Stimulated activated CD8-positive, alpha-beta memory T cell treated with anti-CD3 and anti-CD28 coated beads, Interleukin-12 subunit alpha, Interleukin-12 subunit beta, amount 100 ng/mL, for 4 hours (primary cell): Measurements from ENCODE around the gene C2CD3.
"Not testable (repeated sequence)": the region's sequence is repeated elsewhere in the genome, so short reads cannot be mapped to it uniquely, and the experiment has no call there.

Experiments used
- DNase-seq: peaks from one replicate; pipeline ENCODE4 v3.0.0-alpha.2; 2020; ENCODE audit warnings: low read depth

The C2CD3 gene

DNA sequence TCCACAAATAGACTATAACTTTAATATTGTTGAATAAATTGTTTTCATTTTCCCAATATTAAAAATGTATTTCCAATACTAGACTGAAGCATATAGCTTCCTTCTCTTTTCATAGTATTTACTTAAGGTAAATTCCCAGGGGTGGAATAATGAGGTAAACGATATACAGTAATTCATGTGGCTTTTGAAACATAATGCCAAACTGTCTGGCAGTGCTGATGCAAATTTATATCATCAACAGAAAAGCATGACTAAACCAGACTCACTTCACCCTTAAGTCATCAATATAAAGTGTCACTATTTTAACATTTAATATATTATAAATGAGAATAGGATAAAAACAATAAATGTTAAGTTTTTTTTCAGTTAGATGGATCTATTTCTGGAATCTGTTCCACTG lies 13.6 kb downstream of the C2CD3 start:
- DNase-seq: no peak

DNA sequence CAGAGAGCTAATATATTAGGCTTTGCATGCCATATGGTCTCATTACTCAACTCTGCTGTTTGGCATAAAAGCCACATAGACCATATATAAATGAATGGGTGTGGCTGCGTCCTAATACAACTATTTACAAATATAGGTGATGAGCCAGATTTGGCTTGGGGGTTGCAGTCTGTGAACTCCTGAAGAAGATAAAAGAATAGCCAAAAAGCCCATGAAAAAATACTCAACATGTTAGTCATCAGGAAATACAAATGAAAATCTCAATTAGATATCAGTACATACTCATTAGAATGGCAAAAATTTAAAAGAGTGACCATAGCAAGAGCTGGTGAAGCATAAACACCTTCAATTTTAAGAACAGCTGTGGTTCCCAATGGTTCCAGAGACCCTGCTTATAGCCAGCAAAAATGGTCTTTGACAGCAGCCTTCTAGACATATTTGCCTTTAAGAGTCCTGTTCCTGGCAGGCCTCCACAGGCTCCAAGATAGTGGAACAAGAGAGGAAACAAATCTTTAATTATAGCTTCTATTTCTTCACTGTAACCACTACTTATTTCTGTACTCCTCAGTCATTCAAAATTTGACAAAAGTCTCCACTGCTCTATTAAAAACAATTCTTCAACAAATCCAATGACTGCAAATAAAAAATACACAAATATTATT lies 16.1 kb downstream of the C2CD3 start:
- DNase-seq: no peak

DNA sequence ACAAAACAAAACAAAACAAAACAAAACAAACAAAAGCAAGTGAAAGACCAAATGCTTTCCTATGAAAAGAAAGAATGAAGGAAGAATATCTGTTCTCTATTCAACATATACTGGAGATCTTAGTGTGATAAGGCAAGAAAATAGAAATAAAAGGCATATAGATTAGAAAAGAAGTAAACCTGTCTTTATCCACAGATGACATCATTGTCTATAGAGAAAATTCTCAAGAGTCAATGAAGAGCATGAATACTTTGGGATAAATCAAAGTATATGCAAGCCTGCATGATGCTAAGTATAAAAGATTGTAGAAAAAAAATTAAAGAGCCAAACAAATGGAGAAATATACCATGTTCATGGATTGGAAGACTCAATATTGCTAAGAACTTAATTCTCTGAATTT lies 17.6 kb downstream of the C2CD3 start:
- DNase-seq: no peak

DNA sequence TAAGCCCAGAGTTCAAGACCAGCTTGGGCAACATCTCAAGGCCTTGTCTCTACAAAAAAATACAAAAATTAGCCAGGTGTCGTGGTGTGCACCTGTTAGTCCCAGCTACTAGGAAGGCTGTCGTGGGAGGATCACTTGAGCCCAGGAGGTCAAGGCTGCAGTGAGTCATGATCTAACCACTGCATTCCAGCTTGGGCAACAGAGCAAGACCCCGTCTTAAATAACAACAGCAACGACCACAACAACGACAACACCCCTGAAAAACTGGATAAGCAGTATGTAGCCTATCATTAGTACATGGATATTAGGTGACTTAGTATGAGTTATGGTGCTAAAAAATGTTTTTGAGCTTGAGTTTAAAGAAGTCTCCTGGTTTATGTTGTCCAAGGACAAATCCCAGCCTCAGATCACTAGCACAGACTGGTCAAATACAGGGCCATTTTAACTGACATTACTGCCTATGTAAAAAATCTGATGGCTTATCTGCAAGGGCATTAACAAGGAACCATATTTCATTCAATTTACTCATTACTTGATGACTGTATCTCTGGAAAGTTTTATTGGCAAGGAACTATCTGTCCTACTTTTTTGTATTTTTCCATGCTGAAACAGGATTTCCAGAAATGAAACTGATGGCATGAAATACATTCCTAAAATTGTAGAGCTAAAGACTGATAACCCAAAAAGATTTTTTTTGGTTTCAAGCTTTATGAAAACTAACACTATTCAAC lies 23.4 kb downstream of the C2CD3 start:
- DNase-seq: no peak

DNA sequence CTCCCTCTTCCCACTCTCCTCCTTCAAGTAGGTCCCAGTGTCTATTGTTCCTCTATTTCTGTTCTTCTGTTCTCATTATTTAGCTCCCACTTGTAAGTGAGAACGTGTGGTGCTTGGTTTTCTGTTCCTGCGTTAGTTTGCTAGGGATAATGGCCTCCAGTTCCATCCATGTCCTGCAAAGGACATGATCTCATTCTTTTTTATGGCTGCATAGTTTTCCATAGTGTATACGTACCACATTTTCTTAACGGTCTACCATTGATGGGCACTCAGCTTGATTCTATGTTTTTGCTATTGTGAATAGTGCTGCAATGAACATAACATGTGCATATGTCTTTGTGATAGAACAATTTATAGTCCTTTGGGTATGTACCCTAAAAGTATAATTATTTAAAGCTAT lies 26.2 kb downstream of the C2CD3 start:
- DNase-seq: no peak

DNA sequence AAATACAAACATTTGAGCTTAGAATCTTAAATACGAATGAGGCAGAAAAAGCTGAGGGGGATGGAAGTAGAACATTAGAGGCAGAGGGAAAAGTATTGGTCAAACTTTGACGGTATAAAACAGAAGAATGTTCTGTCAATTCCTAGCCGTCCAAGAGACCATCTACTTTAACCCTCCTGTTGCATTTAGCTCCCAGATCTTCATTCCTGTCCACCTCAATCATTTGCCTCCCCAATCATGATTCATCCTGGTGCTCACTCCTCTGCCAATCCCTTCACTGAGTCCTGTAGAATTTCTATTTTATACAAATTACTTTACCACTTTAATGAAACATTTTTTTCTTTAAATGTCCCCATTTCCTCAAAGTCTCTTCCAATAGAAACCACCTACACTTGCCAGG lies 28.2 kb downstream of the C2CD3 start:
- DNase-seq: no peak

DNA sequence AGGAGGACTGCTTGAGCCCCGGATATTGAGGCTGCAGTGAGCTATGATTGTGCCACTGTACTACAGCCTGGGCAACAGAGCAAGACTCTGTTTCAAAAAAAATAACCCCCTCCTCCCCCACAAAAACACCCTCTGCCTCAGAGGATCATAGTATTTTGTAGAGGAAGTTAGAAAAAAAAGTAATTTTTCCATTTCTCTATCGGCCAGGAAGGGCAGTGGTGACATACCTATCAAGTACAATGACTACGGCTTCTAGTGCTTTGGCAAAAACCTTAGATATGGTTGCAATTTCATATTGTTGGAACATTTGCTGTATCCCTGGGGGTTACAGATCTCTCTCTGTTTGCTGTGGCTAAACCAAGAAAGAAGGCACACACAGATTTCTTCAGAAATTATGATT lies 28.9 kb downstream of the C2CD3 start:
- no peak for DNase-seq

DNA sequence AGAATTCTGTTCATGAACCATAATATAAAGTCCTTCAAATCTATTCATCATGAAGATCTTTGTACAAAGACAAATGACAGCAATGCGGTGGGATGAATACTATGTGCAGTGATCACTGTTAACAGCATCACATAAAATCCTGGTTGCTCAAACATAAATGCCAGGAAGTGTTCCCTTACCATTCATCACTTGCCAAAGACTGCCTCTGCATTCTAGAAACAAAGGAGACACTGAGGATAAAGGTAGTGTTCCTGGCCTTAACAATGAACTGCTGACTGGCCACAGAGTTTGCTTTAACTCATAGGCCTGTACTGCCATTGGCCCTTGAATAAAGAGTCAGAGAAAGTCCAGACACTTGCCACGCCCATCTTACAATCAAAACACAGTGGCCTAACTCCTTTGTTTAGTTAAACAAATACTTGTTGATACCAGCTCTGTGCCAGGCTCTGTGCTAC lies 29.5 kb downstream of the C2CD3 start:
- no peak for DNase-seq

DNA sequence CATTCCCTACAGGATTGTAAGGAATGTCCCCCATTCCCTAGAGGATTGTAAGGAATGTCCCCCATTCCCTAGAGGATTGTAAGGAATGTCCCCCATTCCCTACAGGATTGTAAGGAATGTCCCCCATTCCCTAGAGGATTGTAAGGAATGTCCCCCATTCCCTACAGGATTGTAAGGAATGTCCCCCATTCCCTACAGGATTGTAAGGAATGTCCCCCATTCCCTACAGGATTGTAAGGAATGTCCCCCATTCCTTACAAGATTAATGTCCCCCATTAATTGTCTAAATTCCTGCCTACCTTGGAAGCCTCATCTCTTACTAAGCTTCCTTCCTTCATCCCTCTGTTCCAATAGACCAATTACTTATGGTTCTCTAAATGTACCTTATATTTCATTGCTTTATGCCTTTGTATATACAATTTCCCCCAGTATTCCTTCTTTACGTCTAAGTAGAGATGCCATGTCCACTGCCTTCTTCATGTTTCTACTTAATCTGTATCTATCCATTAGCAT lies 30.8 kb downstream of the C2CD3 start:
- not testable (repeated sequence) for DNase-seq

DNA sequence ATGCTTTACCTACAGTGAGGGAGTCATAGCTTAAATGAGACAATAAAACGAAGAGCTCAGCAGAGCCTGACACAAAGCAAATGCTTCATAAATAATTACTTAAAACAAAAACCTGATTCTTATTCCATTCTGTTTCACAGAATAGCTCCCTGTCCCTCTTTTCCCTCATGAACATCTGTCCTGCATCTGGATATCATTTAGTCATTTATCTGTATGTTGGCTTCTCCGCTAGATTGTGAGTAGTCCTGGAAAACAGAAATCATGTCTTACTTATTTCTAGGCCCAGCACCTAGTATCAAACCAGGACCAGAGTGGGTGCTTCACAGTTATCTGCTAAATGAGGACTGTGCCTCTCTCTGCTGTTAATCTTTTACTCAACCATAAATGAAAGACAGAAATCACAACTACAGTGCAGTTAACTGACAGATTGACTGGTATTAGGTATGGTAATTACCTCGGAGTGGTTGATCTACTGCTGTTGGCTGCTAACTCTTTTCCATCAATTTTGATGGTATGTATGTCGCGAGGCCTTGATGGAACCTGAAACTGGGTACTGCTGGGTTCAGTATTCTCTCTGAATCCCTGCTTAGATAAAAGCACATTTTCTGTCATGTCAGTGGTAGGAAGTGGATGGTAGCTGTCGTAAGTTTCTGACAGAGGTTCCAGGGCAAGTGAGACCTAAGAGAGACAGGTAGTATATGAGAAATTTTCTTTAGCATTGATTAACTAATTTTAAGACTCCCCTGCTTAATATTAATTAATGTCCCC lies 31.5 kb downstream of the C2CD3 start:
- DNase-seq: no peak

DNA sequence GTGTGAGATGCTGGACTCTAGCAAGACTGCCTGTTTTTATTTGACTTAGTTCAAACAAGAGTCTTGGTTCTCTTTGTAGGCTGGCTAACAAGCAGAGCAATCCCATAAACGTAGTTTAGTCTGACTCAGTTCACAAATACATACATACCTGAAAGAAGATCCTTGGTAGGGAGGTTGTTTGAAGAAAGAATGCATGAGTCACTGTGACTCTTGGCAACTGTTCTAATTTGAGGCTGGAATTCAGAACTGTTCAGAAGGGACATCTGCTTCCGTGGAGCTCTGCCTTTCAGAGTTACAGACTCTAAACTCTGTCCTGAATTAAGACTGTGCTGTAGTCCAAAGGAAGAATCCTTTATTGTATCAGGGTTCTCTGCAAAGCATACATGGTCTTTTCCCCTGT lies 32.2 kb downstream of the C2CD3 start:
- DNase-seq: no peak

DNA sequence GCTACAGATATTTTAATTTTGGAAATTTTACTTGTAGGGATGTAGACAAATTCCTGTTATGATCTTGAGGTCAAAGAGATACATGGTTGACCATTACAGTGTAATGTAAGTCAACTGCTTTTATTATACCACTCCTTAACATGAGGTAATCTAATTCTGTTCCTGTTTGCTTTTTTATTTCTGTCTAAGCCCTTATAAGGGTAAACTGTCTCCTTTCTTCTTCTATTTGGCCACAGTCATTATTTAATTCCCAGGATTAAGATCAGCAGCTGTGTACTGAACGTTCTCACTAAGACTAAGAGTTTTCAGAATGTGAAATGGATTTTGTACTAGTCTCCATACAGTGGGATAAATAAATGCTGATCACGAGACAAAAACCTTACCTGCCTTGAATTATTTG lies 32.8 kb downstream of the C2CD3 start:
- DNase-seq: no peak

DNA sequence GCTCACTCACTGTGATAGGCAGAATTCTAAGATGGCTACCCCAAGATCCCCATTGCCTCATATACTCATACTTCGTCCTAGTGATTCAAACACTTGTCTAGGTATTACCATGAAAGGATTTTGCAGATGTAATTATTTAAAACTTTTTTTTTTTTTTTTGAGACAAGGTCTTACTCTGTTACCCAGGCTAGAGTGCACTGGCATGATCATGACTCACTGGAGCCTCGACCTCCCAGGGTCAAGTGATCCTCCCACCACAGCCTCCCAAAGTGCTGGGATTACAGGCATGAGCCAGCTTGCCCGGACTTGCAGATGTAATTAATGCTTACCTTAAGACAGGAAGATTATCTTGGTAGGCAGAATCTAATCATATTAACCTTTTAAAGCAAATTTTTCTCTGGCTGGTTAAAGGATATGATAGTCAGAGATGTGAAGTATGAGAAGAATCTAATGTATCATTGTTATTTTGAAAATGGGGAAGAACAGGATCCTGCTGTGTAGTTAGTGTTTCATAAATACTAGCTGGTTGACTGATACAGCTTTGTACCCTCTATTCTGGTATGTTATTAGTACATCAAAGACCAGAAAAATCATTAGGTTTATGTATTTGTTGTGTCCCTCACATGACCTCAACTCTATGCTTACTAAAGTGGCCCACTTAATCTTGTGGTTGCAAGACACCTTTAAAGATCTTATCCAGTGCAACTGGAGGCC lies 35.5 kb downstream of the C2CD3 start:
- DNase-seq: no peak

DNA sequence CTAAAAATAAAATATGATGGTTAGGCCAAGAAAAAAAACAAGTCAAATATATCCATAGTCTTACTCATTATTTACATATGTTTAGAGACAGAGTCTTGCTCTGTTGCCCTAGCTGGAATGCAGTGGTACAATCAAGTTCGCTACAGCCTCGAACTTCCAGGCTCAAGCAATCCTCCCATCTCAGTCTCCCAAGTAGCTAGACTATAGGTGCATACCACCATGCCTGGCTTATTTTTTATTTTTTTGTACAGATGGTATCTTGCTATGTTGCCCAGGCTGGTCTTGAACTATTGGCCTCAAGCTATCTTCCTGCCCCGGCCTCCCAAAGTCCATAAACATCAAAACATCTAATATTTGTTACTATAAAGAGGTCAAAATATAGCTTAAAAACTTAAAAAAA lies 36.1 kb downstream of the C2CD3 start:
- no peak for DNase-seq

DNA sequence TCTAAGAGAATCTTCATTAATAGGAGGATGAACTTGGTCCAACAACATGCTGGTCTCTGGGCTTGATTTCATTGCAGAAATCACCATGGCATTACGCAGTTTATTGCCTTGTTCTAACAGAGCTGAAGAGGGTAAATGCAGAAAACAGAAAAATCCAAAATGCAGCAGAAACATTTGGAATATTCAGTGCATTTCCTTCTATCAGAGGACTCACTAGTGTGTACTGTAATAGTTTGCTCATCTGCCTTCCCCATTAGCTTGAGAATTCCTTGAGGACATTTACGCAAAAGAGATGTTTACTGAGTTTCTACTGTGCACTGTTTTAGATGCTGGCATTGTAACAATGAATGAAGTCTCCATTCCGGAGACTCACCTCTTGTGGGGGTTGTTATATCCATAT lies 37.4 kb downstream of the C2CD3 start:
- no peak for DNase-seq

DNA sequence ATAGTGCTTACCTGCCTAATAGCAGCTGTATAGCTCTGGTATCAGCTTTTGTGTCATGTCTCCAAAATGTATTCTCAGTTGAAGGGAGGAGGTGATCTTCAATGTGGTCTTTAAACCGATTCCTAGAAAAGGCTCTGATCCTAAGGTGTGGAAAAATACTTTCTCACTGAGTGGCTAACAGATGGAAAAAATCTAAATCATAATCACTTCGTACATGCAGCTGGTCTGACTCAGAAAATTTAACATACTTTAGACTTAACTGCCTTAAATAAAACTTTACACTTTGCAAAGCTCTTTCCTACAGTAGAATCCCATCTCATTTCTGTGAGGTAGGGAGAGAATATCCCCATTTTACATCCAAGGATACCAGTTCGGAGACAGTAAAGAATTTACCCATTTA lies 38.0 kb downstream of the C2CD3 start:
- DNase-seq: no peak

DNA sequence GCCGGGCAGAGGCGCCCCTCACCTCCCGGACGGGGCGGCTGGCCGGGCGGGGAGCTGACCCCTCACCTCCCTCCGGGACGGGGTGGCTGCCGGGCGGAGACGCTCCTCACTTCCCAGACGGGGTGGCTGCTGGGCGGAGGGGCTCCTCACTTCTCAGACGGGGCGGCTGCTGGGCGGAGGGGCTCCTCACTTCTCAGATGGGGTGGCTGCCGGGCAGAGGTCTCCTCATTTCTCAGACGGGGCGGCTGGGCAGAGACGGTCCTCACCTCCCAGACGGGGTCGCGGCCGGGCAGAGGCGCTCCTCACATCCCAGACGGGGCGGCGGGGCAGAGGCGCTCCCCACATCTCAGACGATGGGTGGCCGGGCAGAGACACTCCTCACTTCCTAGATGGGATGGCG lies 41.7 kb downstream of the C2CD3 start:
- not testable (repeated sequence) for DNase-seq

DNA sequence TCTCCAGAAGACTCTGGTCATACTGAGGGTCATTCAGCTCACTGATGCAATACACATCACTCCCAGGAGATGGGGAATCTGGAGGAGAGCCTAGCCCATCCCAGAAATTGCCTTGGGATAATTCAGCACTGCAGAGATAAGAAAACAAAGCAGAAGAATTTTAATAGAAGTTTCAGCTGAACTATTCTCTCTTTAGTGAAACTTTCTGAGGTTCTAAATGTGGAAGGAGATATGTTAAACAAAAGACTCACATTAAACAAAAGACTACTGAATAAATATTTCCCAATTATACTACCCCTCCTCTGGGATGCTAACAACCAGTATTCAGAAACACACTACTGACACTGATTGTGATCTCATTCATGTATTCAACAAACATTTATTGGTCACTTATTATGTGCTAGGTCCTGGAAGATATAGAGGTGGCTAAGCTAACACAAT lies 47.8 kb downstream of the C2CD3 start:
- no peak for DNase-seq

DNA sequence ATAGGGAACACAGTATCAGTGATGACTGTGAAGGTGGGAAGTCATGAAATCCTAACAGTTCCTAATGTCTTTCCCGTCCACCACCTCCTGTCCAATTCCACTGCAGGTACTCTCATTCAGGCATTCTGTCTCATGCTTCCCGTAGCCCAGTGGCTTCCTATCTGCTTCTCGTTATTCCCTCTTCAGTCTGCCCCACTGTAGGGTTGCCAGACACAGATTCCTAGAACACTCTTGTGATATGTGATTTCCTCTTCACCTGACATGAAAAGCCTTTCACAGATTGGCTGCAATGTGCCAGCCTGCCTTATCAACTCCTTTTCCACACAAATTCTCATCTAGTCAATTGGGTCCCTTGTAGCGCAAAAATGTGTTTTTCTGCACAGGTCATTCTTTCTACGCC lies 49.0 kb downstream of the C2CD3 start:
- no peak for DNase-seq

DNA sequence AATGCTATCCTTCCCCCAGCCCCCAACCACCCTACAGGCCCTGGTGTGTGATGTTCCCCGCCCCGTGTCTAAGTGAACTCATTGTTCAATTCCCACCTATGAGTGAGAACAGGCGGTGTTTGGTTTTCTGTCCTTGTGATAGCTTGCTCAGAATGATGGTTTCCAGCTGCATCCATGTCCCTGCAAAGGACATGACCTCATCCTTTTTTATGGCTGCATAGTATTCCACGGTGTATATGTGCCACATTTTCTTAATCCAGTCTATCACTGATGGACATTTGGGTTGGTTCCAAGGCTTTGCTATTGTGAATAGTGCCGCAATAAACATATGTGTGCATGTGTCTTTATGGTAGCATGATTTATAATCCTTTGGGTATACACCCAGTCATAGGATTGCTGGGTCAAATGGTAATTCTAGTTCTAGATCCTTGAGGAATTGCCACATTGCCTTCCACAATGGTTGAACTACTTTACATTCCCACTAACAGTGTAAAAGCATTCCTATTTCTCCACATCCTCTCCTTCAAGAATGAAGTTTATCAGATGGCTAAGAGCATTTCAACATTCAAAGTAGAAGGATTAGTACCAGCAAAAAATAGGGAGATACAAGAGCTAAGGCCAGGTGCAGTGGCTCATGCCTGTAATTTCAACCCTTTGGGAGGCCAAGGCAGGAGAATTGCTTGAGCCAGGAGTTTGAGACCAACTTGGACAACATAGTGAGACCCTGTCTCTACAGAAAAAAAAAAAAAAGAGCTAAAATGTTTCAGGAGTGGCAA lies 50.4 kb downstream of the C2CD3 start:
- not testable (repeated sequence) for DNase-seq

DNA sequence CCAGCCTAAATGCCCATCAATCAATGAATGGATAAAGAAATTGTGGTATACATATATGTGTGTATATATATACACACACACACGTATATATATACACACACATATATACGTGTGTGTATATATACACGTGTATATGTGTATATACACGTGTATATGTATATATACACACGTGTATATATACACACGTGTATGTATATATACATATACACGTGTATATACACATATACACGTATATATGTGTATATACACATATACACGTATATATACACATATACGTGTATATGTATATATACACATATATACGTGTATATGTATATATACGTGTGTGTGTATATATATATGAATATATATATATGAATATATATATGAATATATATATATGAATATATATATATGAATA lies 54.1 kb downstream of the C2CD3 start:
- no peak for DNase-seq
